B cell (primary cell): Measurements from ENCODE around the gene PLA2R1.

Experiments
- CTCF ChIP-seq: fragments of 200-600 bp; IDR thresholded peaks from one replicate; pipeline ENCODE4 v1.8.0; 2022; ENCODE audit warnings: antibody characterized with exemption, mild to moderate bottlenecking
- EZH2 ChIP-seq: IDR thresholded peaks from 2 replicates; pipeline ENCODE4 v1.6.1; 2012; ENCODE audit warnings: borderline replicate concordance, low read depth, mild to moderate bottlenecking, moderate library complexity, low read length; ENCODE audit not compliant: insufficient read depth, poor library complexity, severe bottlenecking

GRCh38 chr2:160043265-160043664 lies 19.1 kb downstream of the PLA2R1 start:
- no peak for TF ChIP-seq CTCF
- no peak for TF ChIP-seq EZH2
